Astrocyte (in vitro differentiated cells and primary cell): ENCODE results near the gene FRMD5. TPM values are rescaled to one million over a fixed set of nuclear protein-coding genes. Genes with fewer than 3 reads are reported as not detected.
A peak's percentile ranks its signal among the peaks of the same experiment; 100 is the strongest.

ENCODE experiments used
- DNase-seq: peaks from one replicate; pipeline ENCODE4 v3.0.0-alpha.2; 2010; ENCODE audit warnings: low read depth
- FAIRE-seq: peaks from 2 replicates; lab custom pipeline; 2011; peaks lifted over from hg19 to GRCh38; lab: Jason Lieb, UNC
- H2AFZ ChIP-seq: 2 replicates; pipeline ENCODE4 v1.6.0; 2012; ENCODE audit warnings: low read depth, low read length, inconsistent platforms
- H3K27ac ChIP-seq: 2 replicates; pipeline ENCODE4 v1.5.1; 2011; ENCODE audit warnings: low read depth, low read length, inconsistent platforms
- H3K27me3 ChIP-seq: 2 replicates; pipeline ENCODE4 v1.6.0; 2011; ENCODE audit warnings: low read length, inconsistent platforms; ENCODE audit not compliant: insufficient read depth
- H3K36me3 ChIP-seq: 2 replicates; pipeline ENCODE4 v1.5.1; 2011; ENCODE audit warnings: low read length, inconsistent platforms; ENCODE audit not compliant: insufficient read depth
- H3K4me1 ChIP-seq: 2 replicates; pipeline ENCODE4 v1.5.1; 2011; ENCODE audit warnings: low read length, inconsistent platforms; ENCODE audit not compliant: insufficient read depth
- H3K4me2 ChIP-seq: 2 replicates; pipeline ENCODE4 v1.6.0; 2012; ENCODE audit warnings: low read length, inconsistent platforms
- H3K4me3 ChIP-seq: 2 replicates; pipeline ENCODE4 v1.5.1; 2011; ENCODE audit warnings: low read depth, mild to moderate bottlenecking, low read length, inconsistent platforms; ENCODE audit not compliant: insufficient read depth
- H3K79me2 ChIP-seq: 2 replicates; pipeline ENCODE4 v1.6.0; 2012; ENCODE audit warnings: mild to moderate bottlenecking, low read length, inconsistent platforms; ENCODE audit not compliant: insufficient read depth
- H3K9ac ChIP-seq: 2 replicates; pipeline ENCODE4 v1.6.0; 2012; ENCODE audit warnings: mild to moderate bottlenecking, low read length, inconsistent platforms
- H3K9me3 ChIP-seq: 2 replicates; pipeline ENCODE4 v1.5.1; 2012; ENCODE audit warnings: low read depth, mild to moderate bottlenecking, low read length, inconsistent platforms; ENCODE audit not compliant: insufficient read depth
- H4K20me1 ChIP-seq: 2 replicates; pipeline ENCODE4 v1.6.0; 2012; ENCODE audit warnings: low read length, inconsistent platforms; ENCODE audit not compliant: insufficient read depth
- H3K27ac Mint-ChIP-seq: one replicate; pipeline ENCODE4 v1.8.0; 2021; ENCODE audit warnings: mild to moderate bottlenecking, mixed read lengths; ENCODE audit not compliant: unreplicated experiment
- H3K27me3 Mint-ChIP-seq: one replicate; pipeline ENCODE4 v1.8.0; 2021; ENCODE audit warnings: low read depth, mixed read lengths; ENCODE audit not compliant: unreplicated experiment
- H3K36me3 Mint-ChIP-seq: one replicate; pipeline ENCODE4 v1.8.0; 2021; ENCODE audit warnings: low read depth, mixed read lengths; ENCODE audit not compliant: unreplicated experiment
- H3K4me1 Mint-ChIP-seq: one replicate; pipeline ENCODE4 v1.8.0; 2021; ENCODE audit warnings: low read depth, mixed read lengths; ENCODE audit not compliant: unreplicated experiment
- H3K4me3 Mint-ChIP-seq: one replicate; pipeline ENCODE4 v1.8.0; 2021; ENCODE audit warnings: mild to moderate bottlenecking, moderate library complexity, mixed read lengths; ENCODE audit not compliant: unreplicated experiment
- H3K9me3 Mint-ChIP-seq: one replicate; pipeline ENCODE4 v1.8.0; 2021; ENCODE audit warnings: mild to moderate bottlenecking, mixed read lengths; ENCODE audit not compliant: unreplicated experiment
- EZH2 ChIP-seq: IDR thresholded peaks from 2 replicates; pipeline ENCODE4 v1.6.1; 2012; ENCODE audit warnings: mild to moderate bottlenecking, low read length, inconsistent platforms; ENCODE audit not compliant: insufficient read depth
- total RNA-seq: library from RNA; stranded (reverse); gene quantifications from 2 replicates; pipeline ENCODE4 v1.2.1, GENCODE V29; 2021
- TF ChIP-seq, protein P1 (sequence below): IDR thresholded peaks from 2 replicates; pipeline ENCODE4 v1.5.1; 2011; ENCODE audit warnings: low read depth, mild to moderate bottlenecking, inconsistent platforms, low read length, moderate library complexity; ENCODE audit not compliant: insufficient read depth

The FRMD5 gene
- total RNA-seq, 1 donor from 2014 or later: 19.6 TPM

GRCh38 chr15:44093836-44094235, 101.2 kb downstream of the FRMD5 start:
- no peaks in the 10 kb centered on the region for H3K9me3 Mint-ChIP-seq
- DNase-seq: no peak
- Histone ChIP-seq H4K20me1 (peaks cover 4% of the 10 kb centered on the region), H3K4me1 (peaks cover 25% of the 10 kb centered on the region), H3K79me2 (peaks cover 71% of the 10 kb centered on the region), H3K9me3 (no peaks in the 10 kb centered on the region), H3K27ac (peak overlapping the region; percentile 28), H2AFZ (no peak overlapping the region), H3K4me2 (no peak overlapping the region), H3K9ac (no peak overlapping the region), H3K4me3 (no peak overlapping the region), H3K27me3 (no peaks in the 10 kb centered on the region), H3K36me3 (no peaks in the 10 kb centered on the region)
- no peak overlapping the region for H3K4me3 Mint-ChIP-seq
- H3K27me3 Mint-ChIP-seq: no peaks in the 10 kb centered on the region
- peaks cover 8% of the 10 kb centered on the region for H3K36me3 Mint-ChIP-seq
- TF ChIP-seq, protein P1, sequence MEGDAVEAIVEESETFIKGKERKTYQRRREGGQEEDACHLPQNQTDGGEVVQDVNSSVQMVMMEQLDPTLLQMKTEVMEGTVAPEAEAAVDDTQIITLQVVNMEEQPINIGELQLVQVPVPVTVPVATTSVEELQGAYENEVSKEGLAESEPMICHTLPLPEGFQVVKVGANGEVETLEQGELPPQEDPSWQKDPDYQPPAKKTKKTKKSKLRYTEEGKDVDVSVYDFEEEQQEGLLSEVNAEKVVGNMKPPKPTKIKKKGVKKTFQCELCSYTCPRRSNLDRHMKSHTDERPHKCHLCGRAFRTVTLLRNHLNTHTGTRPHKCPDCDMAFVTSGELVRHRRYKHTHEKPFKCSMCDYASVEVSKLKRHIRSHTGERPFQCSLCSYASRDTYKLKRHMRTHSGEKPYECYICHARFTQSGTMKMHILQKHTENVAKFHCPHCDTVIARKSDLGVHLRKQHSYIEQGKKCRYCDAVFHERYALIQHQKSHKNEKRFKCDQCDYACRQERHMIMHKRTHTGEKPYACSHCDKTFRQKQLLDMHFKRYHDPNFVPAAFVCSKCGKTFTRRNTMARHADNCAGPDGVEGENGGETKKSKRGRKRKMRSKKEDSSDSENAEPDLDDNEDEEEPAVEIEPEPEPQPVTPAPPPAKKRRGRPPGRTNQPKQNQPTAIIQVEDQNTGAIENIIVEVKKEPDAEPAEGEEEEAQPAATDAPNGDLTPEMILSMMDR: no peak
- H3K27ac Mint-ChIP-seq: no peak overlapping the region
- peaks cover 31% of the 10 kb centered on the region for H3K4me1 Mint-ChIP-seq
- FAIRE-seq: no peak

DNA sequence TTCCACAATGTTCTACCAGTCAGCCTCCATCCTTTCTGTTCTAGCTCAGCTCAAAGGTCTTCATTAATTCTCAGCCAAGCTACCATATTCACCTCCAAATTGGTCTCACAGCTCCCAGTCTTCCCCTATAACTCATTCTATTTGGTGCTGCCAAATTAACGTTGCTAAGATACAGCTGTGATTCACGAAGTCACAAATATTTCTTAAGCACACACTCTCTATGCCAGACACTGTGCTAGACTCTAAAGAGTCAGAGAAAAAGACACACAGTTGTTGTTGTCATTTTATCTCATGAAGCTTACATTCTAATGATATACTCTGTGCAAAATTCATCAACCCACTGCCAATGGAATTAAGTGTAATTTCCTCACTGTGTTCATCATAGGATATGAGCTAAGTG, 102.8 kb downstream of the FRMD5 start:
- H3K9ac ChIP-seq: no peak overlapping the region

More for the DNA sequence above, 102.8 kb downstream of the FRMD5 start:
- H3K27ac Mint-ChIP-seq: no peak overlapping the region
- H3K9me3 Mint-ChIP-seq: no peaks in the 10 kb centered on the region
- Histone ChIP-seq H3K4me3 (no peak overlapping the region), H3K36me3 (no peaks in the 10 kb centered on the region), H2AFZ (no peak overlapping the region), H3K4me2 (peak overlapping the region; percentile 19), H3K27me3 (no peaks in the 10 kb centered on the region), H3K4me1 (peaks cover 41% of the 10 kb centered on the region), H3K79me2 (peaks cover 69% of the 10 kb centered on the region), H3K27ac (peak overlapping the region; percentile 15), H4K20me1 (no peaks in the 10 kb centered on the region), H3K9me3 (no peaks in the 10 kb centered on the region)
- DNase-seq (peak; percentile 82), FAIRE-seq (peak; percentile 37)
- H3K4me3 Mint-ChIP-seq: no peak overlapping the region
- TF ChIP-seq EZH2: no peak
- TF ChIP-seq, protein P1: no peak
- H3K27me3 Mint-ChIP-seq: no peaks in the 10 kb centered on the region
- peaks cover 46% of the 10 kb centered on the region for H3K4me1 Mint-ChIP-seq
- H3K36me3 Mint-ChIP-seq: peaks cover 8% of the 10 kb centered on the region
